ENCODE measurements around the gene PDZK1IP1.
"Not testable (repeated sequence)": the region's sequence is repeated elsewhere in the genome, so short reads cannot be mapped to it uniquely, and the experiment has no call there.

Gene PDZK1IP1

GRCh38 chr1:47223921-47224675 is 34.3 kb upstream of the PDZK1IP1 start:
- in situ Hi-C loops (cut with MboI; ENCODE audit: low sequenced_read_pairs): no loop called here

GRCh38 chr1:47223174-47223920 is 33.5 kb upstream of the PDZK1IP1 start:
- in situ Hi-C loops (cut with MboI; ENCODE audit: low sequenced_read_pairs): no loop called here

GRCh38 chr1:47222476-47222875 is 32.6 kb upstream of the PDZK1IP1 start:
- in situ Hi-C loops (cut with MboI; ENCODE audit: low sequenced_read_pairs): no loop called here

GRCh38 chr1:47219590-47220220 is 29.9 kb upstream of the PDZK1IP1 start:
- in situ Hi-C loops (cut with MboI; ENCODE audit: low sequenced_read_pairs): no loop called here

- in situ Hi-C loops (cut with MboI; ENCODE audit: low sequenced_read_pairs): no loop called here
Measured at GRCh38 chr1:47219001-47219400, 29.2 kb upstream of the PDZK1IP1 start.

- in situ Hi-C loops (cut with MboI; ENCODE audit: low sequenced_read_pairs): no loop called here
Measured at GRCh38 chr1:47216278-47217059, 26.6 kb upstream of the PDZK1IP1 start.

- in situ Hi-C loops (cut with MboI; ENCODE audit: low sequenced_read_pairs): no loop called here
Measured at GRCh38 chr1:47215713-47216112, 25.9 kb upstream of the PDZK1IP1 start.

GRCh38 chr1:47214549-47214948 is 24.7 kb upstream of the PDZK1IP1 start:
- in situ Hi-C loops (cut with MboI; ENCODE audit: low sequenced_read_pairs): no loop called here

GRCh38 chr1:47213230-47213963 is 23.6 kb upstream of the PDZK1IP1 start:
- in situ Hi-C loops (cut with MboI; ENCODE audit: low sequenced_read_pairs): no loop called here

GRCh38 chr1:47212636-47213229 is 22.9 kb upstream of the PDZK1IP1 start:
- in situ Hi-C loops (cut with MboI; ENCODE audit: low sequenced_read_pairs): no loop called here

GRCh38 chr1:47211796-47212269 is 22.0 kb upstream of the PDZK1IP1 start:
- in situ Hi-C loops (cut with MboI; ENCODE audit: low sequenced_read_pairs): no loop called here

GRCh38 chr1:47210666-47211065 is 20.8 kb upstream of the PDZK1IP1 start:
- in situ Hi-C loops (cut with MboI; ENCODE audit: low sequenced_read_pairs): no loop called here

GRCh38 chr1:47209725-47210325 is 20.0 kb upstream of the PDZK1IP1 start:
- in situ Hi-C loops (cut with MboI; ENCODE audit: low sequenced_read_pairs): no loop called here

- in situ Hi-C loops (cut with MboI; ENCODE audit: low sequenced_read_pairs): no loop called here
Measured at GRCh38 chr1:47209091-47209490, 19.3 kb upstream of the PDZK1IP1 start.

- in situ Hi-C loops (cut with MboI; ENCODE audit: low sequenced_read_pairs): no loop called here
Measured at GRCh38 chr1:47208374-47208850, 18.6 kb upstream of the PDZK1IP1 start.

GRCh38 chr1:47207803-47208373 is 18.1 kb upstream of the PDZK1IP1 start:
- in situ Hi-C loops (cut with MboI; ENCODE audit: low sequenced_read_pairs): no loop called here

GRCh38 chr1:47205918-47206317 is 16.1 kb upstream of the PDZK1IP1 start:
- in situ Hi-C loops (cut with MboI; ENCODE audit: low sequenced_read_pairs): no loop called here

GRCh38 chr1:47203504-47203903 is 13.7 kb upstream of the PDZK1IP1 start:
- in situ Hi-C loops (cut with MboI; ENCODE audit: low sequenced_read_pairs): not testable (repeated sequence)

- in situ Hi-C loops (cut with MboI; ENCODE audit: low sequenced_read_pairs): no loop called here
Measured at GRCh38 chr1:47201179-47201578, 11.3 kb upstream of the PDZK1IP1 start.
